CD4-positive, alpha-beta memory T cell (primary cell): ENCODE data around the gene CCDC124. TPM values are rescaled to one million over a fixed set of nuclear protein-coding genes. Genes with fewer than 3 reads are reported as not detected.
"Not testable (repeated sequence)": the region's sequence is repeated elsewhere in the genome, so short reads cannot be mapped to it uniquely, and the experiment has no call there.

Source experiments
- CTCF ChIA-PET: fragments of 350-600 bp; sonication (Branson Sonifier 250); formaldehyde crosslinking; loops from one replicate; lab custom pipeline; 2021; ENCODE audit warnings: inconsistent platforms; ENCODE audit not compliant: partially characterized antibody; lab: Charles Lee
- POLR2A ChIA-PET: fragments of 350-600 bp; sonication (Branson Sonifier 250); formaldehyde crosslinking; loops from one replicate; lab custom pipeline; 2021; ENCODE audit not compliant: partially characterized antibody; lab: Charles Lee
- DNase-seq, 5 donors: peaks; one replicate each; pipeline versions ENCODE4 v3.0.0 to v3.0.0-alpha.2; 2020 to 2022; ENCODE audit warnings: mixed read lengths in 1 of 5
- H3K27ac ChIP-seq: one replicate; pipeline ENCODE4 v1.7.0; 2013; ENCODE audit warnings: low read depth, low read length
- H3K27me3 ChIP-seq: 2 replicates; pipeline ENCODE4 v1.7.0; 2013; ENCODE audit warnings: mild to moderate bottlenecking, low read length, moderate library complexity; ENCODE audit not compliant: insufficient read depth
- H3K36me3 ChIP-seq: 2 replicates; pipeline ENCODE4 v1.7.0; 2013; ENCODE audit warnings: mild to moderate bottlenecking, low read length, moderate library complexity; ENCODE audit not compliant: insufficient read depth
- H3K4me1 ChIP-seq: 2 replicates; pipeline ENCODE4 v1.7.0; 2013; ENCODE audit warnings: mild to moderate bottlenecking, low read length, moderate library complexity; ENCODE audit not compliant: insufficient read depth
- H3K4me3 ChIP-seq, 2 donors: one replicate each; pipeline ENCODE4 v1.7.0; 2013; ENCODE audit warnings: low read length in 2 of 2, mild to moderate bottlenecking in 1 of 2
- H3K9me3 ChIP-seq, 2 donors: one replicate each; pipeline ENCODE4 v1.7.0; 2013; ENCODE audit warnings: low read length in 2 of 2, control low read depth in 1 of 2; ENCODE audit not compliant: control insufficient read depth in 1 of 2
- H3K27ac Mint-ChIP-seq, 7 donors: one replicate each; pipeline ENCODE4 v1.8.0; 2020 to 2021; ENCODE audit warnings: mixed read lengths in 7 of 7, mild to moderate bottlenecking in 6 of 7, inconsistent platforms in 3 of 7, moderate library complexity in 3 of 7
- H3K27me3 Mint-ChIP-seq, 2 donors: one replicate each; pipeline ENCODE4 v1.8.0; 2020 to 2021; ENCODE audit warnings: mixed read lengths in 2 of 2
- H3K36me3 Mint-ChIP-seq, 2 donors: one replicate each; pipeline ENCODE4 v1.8.0; 2020 to 2021; ENCODE audit warnings: mixed read lengths in 2 of 2, inconsistent platforms in 1 of 2, mild to moderate bottlenecking in 1 of 2
- H3K4me1 Mint-ChIP-seq, 4 donors: one replicate each; pipeline ENCODE4 v1.8.0; 2020 to 2021; ENCODE audit warnings: mixed read lengths in 4 of 4, mild to moderate bottlenecking in 1 of 4
- H3K4me3 Mint-ChIP-seq, 8 donors: one replicate each; pipeline ENCODE4 v1.8.0; 2020 to 2021; ENCODE audit warnings: mixed read lengths in 8 of 8, mild to moderate bottlenecking in 7 of 8, moderate library complexity in 6 of 8, inconsistent platforms in 3 of 8
- H3K9me3 Mint-ChIP-seq, 8 donors: one replicate each; pipeline ENCODE4 v1.8.0; 2020 to 2021; ENCODE audit warnings: mixed read lengths in 8 of 8, mild to moderate bottlenecking in 5 of 8, inconsistent platforms in 3 of 8, moderate library complexity in 1 of 8
- intact Hi-C: fragments of 100-400 bp; cut with micrococcal nuclease; formaldehyde crosslinking; loops from one replicate; pipeline ENCODE4 v1.15.1; 2023
- polyA plus RNA-seq, 2 donors: library from polyadenylated mRNA; unstranded; fragments of 300-500 nt; fragmentation: Illumina TruSeq; gene quantifications; one replicate each; pipeline ENCODE4 v1.2.3, GENCODE V29; 2021
- total RNA-seq, 2 experiments: library from RNA; stranded (reverse); gene quantifications; one replicate each; pipeline ENCODE4 v1.2.3, GENCODE V29; 2021

The CCDC124 gene
- total and polyA plus RNA-seq, 4 experiments from 2014 or later = 24.5 to 49.9 (median 32.1) TPM

- intact Hi-C loops = no loop called here
- no peak overlapping the region for H3K4me3 Mint-ChIP-seq
- POLR2A ChIA-PET = no interaction called here
- H3K27ac Mint-ChIP-seq = no peak overlapping the region
- H3K9me3 ChIP-seq = no peaks in the 10 kb centered on the region
- peaks cover 12 to 19% of the 10 kb centered on the region in 2 donors for H3K27me3 Mint-ChIP-seq
- H3K27me3 ChIP-seq = no peaks in the 10 kb centered on the region
- H3K36me3 Mint-ChIP-seq = no peaks in the 10 kb centered on the region
- peaks cover 0 to 2% (median 0%) of the 10 kb centered on the region in 4 donors for H3K4me1 Mint-ChIP-seq
- no peak overlapping the region for H3K4me3 ChIP-seq
- CTCF ChIA-PET = interaction anchor here (0.8 kb wide), 1 partner anchor 17 kb away, joined by 3 read pairs; no protein-coding TSS in a partner anchor
- H3K36me3 ChIP-seq = no peaks in the 10 kb centered on the region
- H3K4me1 ChIP-seq = no peaks in the 10 kb centered on the region
- H3K9me3 Mint-ChIP-seq = no peaks in the 10 kb centered on the region
- no peak overlapping the region for H3K27ac ChIP-seq
- no peak for DNase-seq
Observed at GRCh38 chr19:17982430-17982829, 49.6 kb downstream of the CCDC124 start.

- ChIA-PET POLR2A (no interaction called here), CTCF (no interaction called here)
- Histone ChIP-seq H3K4me3 (no peak overlapping the region), H3K9me3 (no peaks in the 10 kb centered on the region), H3K36me3 (no peaks in the 10 kb centered on the region), H3K27me3 (no peaks in the 10 kb centered on the region), H3K27ac (no peak overlapping the region), H3K4me1 (no peaks in the 10 kb centered on the region)
- H3K27ac Mint-ChIP-seq = peak overlapping the region in 1 of 7 donors; percentile 42
- no peak overlapping the region for H3K4me3 Mint-ChIP-seq
- no peak for DNase-seq
- intact Hi-C loops = no loop called here
- no peaks in the 10 kb centered on the region for H3K36me3 Mint-ChIP-seq
- no peaks in the 10 kb centered on the region for H3K9me3 Mint-ChIP-seq
- H3K27me3 Mint-ChIP-seq = peaks cover 10 to 14% of the 10 kb centered on the region in 2 donors
- peaks cover 0 to 2% (median 0%) of the 10 kb centered on the region in 4 donors for H3K4me1 Mint-ChIP-seq
Observed at GRCh38 chr19:17985037-17985818, 52.4 kb downstream of the CCDC124 start.

GRCh38 chr19:17986569-17986968, 53.8 kb downstream of the CCDC124 start:
- intact Hi-C loops, H3K27me3 ChIP-seq, H3K4me3 Mint-ChIP-seq, H3K4me3 ChIP-seq, H3K36me3 ChIP-seq, H3K27me3 Mint-ChIP-seq, H3K27ac Mint-ChIP-seq, H3K27ac ChIP-seq, H3K4me1 Mint-ChIP-seq, H3K36me3 Mint-ChIP-seq, POLR2A ChIA-PET, H3K4me1 ChIP-seq, H3K9me3 ChIP-seq, H3K9me3 Mint-ChIP-seq, DNase-seq: not testable (repeated sequence)
- CTCF ChIA-PET = interaction anchor here (1.9 kb wide), 1 partner anchor 40 kb away, joined by 7 read pairs; no protein-coding TSS in a partner anchor

- intact Hi-C loops = no loop called here
- no peak overlapping the region for H3K27ac ChIP-seq
- no peaks in the 10 kb centered on the region for H3K9me3 ChIP-seq
- Mint-ChIP-seq H3K4me3 (no peak overlapping the region), H3K27me3 (peaks cover 4 to 6% of the 10 kb centered on the region in 2 donors), H3K9me3 (no peaks in the 10 kb centered on the region), H3K27ac (no peak overlapping the region), H3K36me3 (no peaks in the 10 kb centered on the region), H3K4me1 (no peaks in the 10 kb centered on the region)
- H3K27me3 ChIP-seq = no peaks in the 10 kb centered on the region
- no peaks in the 10 kb centered on the region for H3K4me1 ChIP-seq
- no peak for DNase-seq
- H3K36me3 ChIP-seq = no peaks in the 10 kb centered on the region
- CTCF ChIA-PET = interaction anchor here (0.7 to 1.9 kb wide), 2 partner anchors 42 to 44 kb away, joined by 3 to 7 read pairs; no protein-coding TSS in a partner anchor
- no peak overlapping the region for H3K4me3 ChIP-seq
- POLR2A ChIA-PET = interaction anchor here (0.6 kb wide), 1 partner anchor 147 kb away, joined by 3 read pairs; no protein-coding TSS in a partner anchor
Observed at GRCh38 chr19:17988161-17988560, 55.3 kb downstream of the CCDC124 start.

- Histone ChIP-seq H3K27ac (no peak overlapping the region), H3K36me3 (no peaks in the 10 kb centered on the region), H3K4me1 (no peaks in the 10 kb centered on the region), H3K4me3 (no peak overlapping the region), H3K27me3 (no peaks in the 10 kb centered on the region), H3K9me3 (no peaks in the 10 kb centered on the region)
- Mint-ChIP-seq H3K36me3 (no peaks in the 10 kb centered on the region), H3K4me1 (no peaks in the 10 kb centered on the region), H3K27me3 (peaks cover 4 to 6% of the 10 kb centered on the region in 2 donors), H3K9me3 (no peaks in the 10 kb centered on the region), H3K27ac (no peak overlapping the region), H3K4me3 (no peak overlapping the region)
- ChIA-PET CTCF (interaction anchor here (1.5 to 2.1 kb wide), 2 partner anchors 44 to 51 kb away, joined by 4 to 11 read pairs; no protein-coding TSS in a partner anchor), POLR2A (no interaction called here)
- intact Hi-C loops = no loop called here
- DNase-seq = no peak
Observed at GRCh38 chr19:17989425-17990094, 56.7 kb downstream of the CCDC124 start.

- H3K27ac ChIP-seq = no peak overlapping the region
- intact Hi-C loops = no loop called here
- Mint-ChIP-seq H3K4me1 (peaks cover 2 to 8% (median 5%) of the 10 kb centered on the region in 4 donors), H3K27me3 (no peaks in the 10 kb centered on the region), H3K27ac (no peak overlapping the region), H3K4me3 (no peak overlapping the region), H3K9me3 (no peaks in the 10 kb centered on the region), H3K36me3 (no peaks in the 10 kb centered on the region)
- no peaks in the 10 kb centered on the region for H3K9me3 ChIP-seq
- no peaks in the 10 kb centered on the region for H3K36me3 ChIP-seq
- H3K4me1 ChIP-seq = peaks cover 6% of the 10 kb centered on the region
- CTCF ChIA-PET = interaction anchor here (1.6 to 11.6 kb wide), 3 partner anchors 10 to 52 kb away, joined by 5 to 402 read pairs (median 9); partner anchors contain the start of gene CCDC124
- no peak overlapping the region for H3K4me3 ChIP-seq
- no peaks in the 10 kb centered on the region for H3K27me3 ChIP-seq
- DNase-seq = no peak
- POLR2A ChIA-PET = no interaction called here
Observed at GRCh38 chr19:17993076-17993813, 60.4 kb downstream of the CCDC124 start.
